SK-N-SH treated with all-trans-retinoic acid at 6 μM for 48 hours (cell line): ENCODE data around the gene CDH4.

Source experiments
- ATAC-seq: fragments of 200-7000 bp; cut with Tn5 transposase; 3 replicates; pipeline ENCODE4 v1.9.1; 2020; ENCODE audit warnings: mild to moderate bottlenecking, moderate library complexity
- ARNTL ChIP-seq: fragments of 450-650 bp; formaldehyde crosslinking; IDR thresholded peaks from 2 replicates; pipeline ENCODE4 v1.5.0; 2020; ENCODE audit warnings: low read depth, mild to moderate bottlenecking, moderate library complexity, borderline replicate concordance
- BACH2 ChIP-seq: fragments of 250-450 bp; sonication (Bioruptor Pico); IDR thresholded peaks from 2 replicates; pipeline ENCODE4 v1.9.0; 2021; ENCODE audit warnings: mild to moderate bottlenecking, borderline replicate concordance
- CSDC2 ChIP-seq: fragments of 250-450 bp; sonication (Bioruptor Pico); IDR thresholded peaks from 2 replicates; pipeline ENCODE4 v1.5.0; 2020; ENCODE audit warnings: mild to moderate bottlenecking, moderate library complexity
- ESRRG ChIP-seq: fragments of 250-450 bp; sonication (Bioruptor Pico); IDR thresholded peaks from 2 replicates; pipeline ENCODE4 v1.6.1; 2021; ENCODE audit warnings: mild to moderate bottlenecking
- GLIS3 ChIP-seq: fragments of 250-450 bp; sonication (Bioruptor Pico); IDR thresholded peaks from 2 replicates; pipeline ENCODE4 v1.5.0; 2020; ENCODE audit warnings: mild to moderate bottlenecking, moderate library complexity
- ISL1 ChIP-seq: fragments of 250-450 bp; sonication (Bioruptor Pico); IDR thresholded peaks from 2 replicates; pipeline ENCODE4 v2.1.2; 2022; ENCODE audit warnings: mild to moderate bottlenecking, moderate library complexity
- OSR1 ChIP-seq: fragments of 250-450 bp; sonication (Bioruptor Pico); IDR thresholded peaks from 2 replicates; pipeline ENCODE4 v1.8.0; 2022; ENCODE audit warnings: moderate library complexity, mild to moderate bottlenecking, inconsistent platforms
- PPARA ChIP-seq: fragments of 250-450 bp; sonication (Bioruptor Pico); IDR thresholded peaks from 2 replicates; pipeline ENCODE4 v1.5.0; 2020; ENCODE audit warnings: mild to moderate bottlenecking, borderline replicate concordance
- RARB ChIP-seq: fragments of 250-450 bp; sonication (Bioruptor Pico); IDR thresholded peaks from 2 replicates; pipeline ENCODE4 v1.8.0; 2021; ENCODE audit warnings: mild to moderate bottlenecking, moderate library complexity
- SNAI2 ChIP-seq: fragments of 250-450 bp; sonication (Bioruptor Pico); IDR thresholded peaks from 2 replicates; pipeline ENCODE4 v1.5.0; 2020; ENCODE audit warnings: mild to moderate bottlenecking, moderate library complexity
- TCF4 ChIP-seq: fragments of 250-450 bp; sonication (Bioruptor Pico); IDR thresholded peaks from 2 replicates; pipeline ENCODE4 v1.8.0; 2021; ENCODE audit warnings: mild to moderate bottlenecking, moderate library complexity, borderline replicate concordance
- TOX ChIP-seq: fragments of 250-450 bp; sonication (Bioruptor Pico); IDR thresholded peaks from 2 replicates; pipeline ENCODE4 v1.8.0; 2021; ENCODE audit warnings: mild to moderate bottlenecking, moderate library complexity, borderline replicate concordance
- TSHZ2 ChIP-seq: fragments of 250-450 bp; sonication (Bioruptor Pico); IDR thresholded peaks from 2 replicates; pipeline ENCODE4 v1.5.0; 2020; ENCODE audit warnings: mild to moderate bottlenecking, moderate library complexity
- ZC3H10 ChIP-seq: fragments of 250-450 bp; sonication (Bioruptor Pico); IDR thresholded peaks from 2 replicates; pipeline ENCODE4 v1.5.1; 2021; ENCODE audit warnings: mild to moderate bottlenecking, moderate library complexity
- ZFP3 ChIP-seq: fragments of 250-450 bp; sonication (Bioruptor Pico); IDR thresholded peaks from 2 replicates; pipeline ENCODE4 v1.5.0; 2020; ENCODE audit warnings: mild to moderate bottlenecking, moderate library complexity
- ZNF565 ChIP-seq: fragments of 450-650 bp; formaldehyde crosslinking; conservative IDR thresholded peaks from 2 replicates; pipeline ENCODE4 v1.5.0; 2020; ENCODE audit warnings: low read depth, mild to moderate bottlenecking, moderate library complexity
- ZNF70 ChIP-seq: fragments of 450-650 bp; formaldehyde crosslinking; IDR thresholded peaks from 2 replicates; pipeline ENCODE4 v1.5.0; 2020; ENCODE audit warnings: mild to moderate bottlenecking, moderate library complexity
- ZNF8 ChIP-seq: fragments of 450-650 bp; formaldehyde crosslinking; IDR thresholded peaks from 2 replicates; pipeline ENCODE4 v1.5.0; 2020; ENCODE audit warnings: mild to moderate bottlenecking, moderate library complexity
- TF ChIP-seq, protein P1 (sequence below): fragments of 250-450 bp; sonication (Bioruptor Pico); IDR thresholded peaks from 2 replicates; pipeline ENCODE4 v1.8.0; 2020; ENCODE audit warnings: mild to moderate bottlenecking, moderate library complexity, borderline replicate concordance
- TF ChIP-seq, protein P2 (sequence below): fragments of 250-450 bp; sonication (Bioruptor Pico); IDR thresholded peaks from 2 replicates; pipeline ENCODE4 v1.8.0; 2021; ENCODE audit warnings: low read depth, mild to moderate bottlenecking, moderate library complexity, borderline replicate concordance
- TF ChIP-seq, protein P3 (sequence below): fragments of 250-450 bp; sonication (Bioruptor Pico); IDR thresholded peaks from 2 replicates; pipeline ENCODE4 v1.5.1; 2020; ENCODE audit warnings: low read depth, mild to moderate bottlenecking, moderate library complexity

CDH4 gene

GRCh38 chr20:61849822-61850221 is 597.8 kb downstream of the CDH4 start:
- TF ChIP-seq ESRRG (CRISPR knock-in tag) (no peak), ARNTL (no peak), ZC3H10 (CRISPR knock-in tag) (no peak), RARB (CRISPR knock-in tag) (no peak), TCF4 (no peak), CSDC2 (CRISPR knock-in tag) (no peak), SNAI2 (no peak), ZNF8 (no peak), ISL1 (CRISPR knock-in tag) (no peak), OSR1 (no peak), TOX (no peak), TSHZ2 (CRISPR knock-in tag) (no peak), PPARA (no peak), ZNF70 (CRISPR knock-in tag) (no peak), ZNF565 (CRISPR knock-in tag) (no peak)
- no peak for ATAC-seq

DNA sequence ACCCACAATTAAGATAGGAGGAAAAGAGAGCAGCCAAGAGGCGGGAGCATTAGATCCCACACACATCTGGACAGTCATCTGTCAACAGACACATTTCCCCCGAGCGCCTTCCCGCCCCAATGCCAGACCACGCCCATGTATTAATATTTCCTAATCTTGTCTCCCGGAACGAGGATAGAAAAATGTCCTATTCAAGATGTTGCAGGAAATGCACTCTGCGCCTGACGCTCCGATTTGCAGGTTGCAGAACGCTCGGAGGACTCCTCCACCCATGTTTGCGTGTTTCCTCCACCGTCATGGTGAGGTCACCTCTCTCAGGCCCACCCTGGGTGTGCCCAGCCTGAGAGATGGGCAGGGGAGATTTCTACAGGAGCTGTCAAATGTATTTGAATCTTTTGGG is 598.4 kb downstream of the CDH4 start:
- TF ChIP-seq, protein P1, sequence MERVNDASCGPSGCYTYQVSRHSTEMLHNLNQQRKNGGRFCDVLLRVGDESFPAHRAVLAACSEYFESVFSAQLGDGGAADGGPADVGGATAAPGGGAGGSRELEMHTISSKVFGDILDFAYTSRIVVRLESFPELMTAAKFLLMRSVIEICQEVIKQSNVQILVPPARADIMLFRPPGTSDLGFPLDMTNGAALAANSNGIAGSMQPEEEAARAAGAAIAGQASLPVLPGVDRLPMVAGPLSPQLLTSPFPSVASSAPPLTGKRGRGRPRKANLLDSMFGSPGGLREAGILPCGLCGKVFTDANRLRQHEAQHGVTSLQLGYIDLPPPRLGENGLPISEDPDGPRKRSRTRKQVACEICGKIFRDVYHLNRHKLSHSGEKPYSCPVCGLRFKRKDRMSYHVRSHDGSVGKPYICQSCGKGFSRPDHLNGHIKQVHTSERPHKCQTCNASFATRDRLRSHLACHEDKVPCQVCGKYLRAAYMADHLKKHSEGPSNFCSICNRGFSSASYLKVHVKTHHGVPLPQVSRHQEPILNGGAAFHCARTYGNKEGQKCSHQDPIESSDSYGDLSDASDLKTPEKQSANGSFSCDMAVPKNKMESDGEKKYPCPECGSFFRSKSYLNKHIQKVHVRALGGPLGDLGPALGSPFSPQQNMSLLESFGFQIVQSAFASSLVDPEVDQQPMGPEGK = no peak
- no peak for TF ChIP-seq GLIS3 (CRISPR knock-in tag)
- no peak for TF ChIP-seq RARB (CRISPR knock-in tag)
- no peak for TF ChIP-seq ZFP3 (CRISPR knock-in tag)
- TF ChIP-seq ZNF8 = no peak
- TF ChIP-seq ZNF70 (CRISPR knock-in tag) = no peak
- no peak for TF ChIP-seq ESRRG (CRISPR knock-in tag)
- no peak for TF ChIP-seq BACH2 (CRISPR knock-in tag)
- TF ChIP-seq, protein P2, sequence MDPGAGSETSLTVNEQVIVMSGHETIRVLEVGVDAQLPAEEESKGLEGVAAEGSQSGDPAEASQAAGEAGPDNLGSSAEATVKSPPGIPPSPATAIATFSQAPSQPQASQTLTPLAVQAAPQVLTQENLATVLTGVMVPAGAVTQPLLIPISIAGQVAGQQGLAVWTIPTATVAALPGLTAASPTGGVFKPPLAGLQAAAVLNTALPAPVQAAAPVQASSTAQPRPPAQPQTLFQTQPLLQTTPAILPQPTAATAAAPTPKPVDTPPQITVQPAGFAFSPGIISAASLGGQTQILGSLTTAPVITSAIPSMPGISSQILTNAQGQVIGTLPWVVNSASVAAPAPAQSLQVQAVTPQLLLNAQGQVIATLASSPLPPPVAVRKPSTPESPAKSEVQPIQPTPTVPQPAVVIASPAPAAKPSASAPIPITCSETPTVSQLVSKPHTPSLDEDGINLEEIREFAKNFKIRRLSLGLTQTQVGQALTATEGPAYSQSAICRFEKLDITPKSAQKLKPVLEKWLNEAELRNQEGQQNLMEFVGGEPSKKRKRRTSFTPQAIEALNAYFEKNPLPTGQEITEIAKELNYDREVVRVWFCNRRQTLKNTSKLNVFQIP (CRISPR knock-in tag) = no peak
- TF ChIP-seq TSHZ2 (CRISPR knock-in tag) = no peak
- no peak for TF ChIP-seq ZNF565 (CRISPR knock-in tag)
- TF ChIP-seq, protein P3, sequence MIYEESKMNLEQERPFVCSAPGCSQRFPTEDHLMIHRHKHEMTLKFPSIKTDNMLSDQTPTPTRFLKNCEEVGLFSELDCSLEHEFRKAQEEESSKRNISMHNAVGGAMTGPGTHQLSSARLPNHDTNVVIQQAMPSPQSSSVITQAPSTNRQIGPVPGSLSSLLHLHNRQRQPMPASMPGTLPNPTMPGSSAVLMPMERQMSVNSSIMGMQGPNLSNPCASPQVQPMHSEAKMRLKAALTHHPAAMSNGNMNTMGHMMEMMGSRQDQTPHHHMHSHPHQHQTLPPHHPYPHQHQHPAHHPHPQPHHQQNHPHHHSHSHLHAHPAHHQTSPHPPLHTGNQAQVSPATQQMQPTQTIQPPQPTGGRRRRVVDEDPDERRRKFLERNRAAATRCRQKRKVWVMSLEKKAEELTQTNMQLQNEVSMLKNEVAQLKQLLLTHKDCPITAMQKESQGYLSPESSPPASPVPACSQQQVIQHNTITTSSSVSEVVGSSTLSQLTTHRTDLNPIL (CRISPR knock-in tag) = no peak

More for the DNA sequence above, 598.4 kb downstream of the CDH4 start:
- no peak for ATAC-seq
